K562 (cell line): ENCODE measurements around the gene CHMP4B. TPM values are rescaled to one million over a fixed set of nuclear protein-coding genes. Genes with fewer than 3 reads are reported as not detected.

Source experiments
- ATAC-seq: fragments of 200-7000 bp; cut with Tn5 transposase; 3 replicates; pipeline ENCODE4 v1.9.1; 2020; ENCODE audit warnings: moderate library complexity
- BruUV-seq: library from RNA; stranded (reverse); fragments of 400-500 nt; replicated peaks from 2 replicates; lab custom pipeline; 2021; lab: Mats Ljungman, UMichigan
- CTCF ChIA-PET: fragments of 300-600 bp; formaldehyde crosslinking; extraction: SDS; loops from one replicate; lab custom pipeline; 2021; ENCODE audit warnings: low intra/inter-chr PET ratio; lab: Yijun Ruan, JAX
- POLR2A ChIA-PET: fragments of 300-600, 350-650 bp; sonication (Branson Sonifier 250); formaldehyde crosslinking; extraction: SDS; loops from one replicate; lab custom pipeline; 2021; ENCODE audit warnings: antibody characterized with exemption, inconsistent platforms; lab: Yijun Ruan, JAX
- DNase-seq, 4 experiments: peaks; one replicate each; pipeline versions ENCODE4 v3.0.0 to v3.0.0-alpha.2; 2011 to 2018; ENCODE audit warnings: low spot score in 3 of 4, mixed read lengths in 3 of 4; ENCODE audit errors: extremely low read depth in 1 of 4
- FAIRE-seq: peaks from 2 replicates; lab custom pipeline; 2011; peaks lifted over from hg19 to GRCh38; lab: Jason Lieb, UNC
- H2AFZ ChIP-seq: 2 replicates; pipeline ENCODE4 v1.6.0; 2011; ENCODE audit warnings: low read depth, low read length, control low read depth, inconsistent platforms
- H3K27ac ChIP-seq: fragments of 200-600 bp; 3 replicates; pipeline ENCODE4 v1.8.0; 2011; ENCODE audit warnings: low read depth, mild to moderate bottlenecking, control low read depth, inconsistent platforms, low read length, moderate library complexity, mixed read lengths; ENCODE audit errors: extremely low read depth
- H3K27me3 ChIP-seq, 2 experiments: fragments of 300-600 bp in 1 of 2; 2 replicates in 1 of 2; 3 replicates in 1 of 2; pipeline versions ENCODE4 v1.6.0 to v1.8.0; 2011; ENCODE audit warnings: inconsistent platforms in 2 of 2, low read length in 2 of 2, mild to moderate bottlenecking in 1 of 2, mixed read lengths in 1 of 2, moderate library complexity in 1 of 2; ENCODE audit not compliant: control insufficient read depth in 2 of 2, insufficient read depth in 2 of 2
- H3K36me3 ChIP-seq: fragments of 300-600 bp; 3 replicates; pipeline ENCODE4 v1.8.0; 2011; ENCODE audit warnings: mild to moderate bottlenecking, low read length, inconsistent platforms; ENCODE audit not compliant: control insufficient read depth, insufficient read depth
- H3K4me1 ChIP-seq, 2 experiments: fragments of 200-600 bp in 1 of 2; replicated peaks in 1 of 2; 2 replicates in 1 of 2; 3 replicates in 1 of 2; pipeline versions ENCODE4 v1.5.1 to v1.8.0; 2011; ENCODE audit warnings: inconsistent platforms in 2 of 2, low read length in 2 of 2, mild to moderate bottlenecking in 1 of 2, mixed read lengths in 1 of 2, moderate library complexity in 1 of 2; ENCODE audit not compliant: control insufficient read depth in 2 of 2, insufficient read depth in 2 of 2
- H3K4me2 ChIP-seq: 2 replicates; pipeline ENCODE4 v1.6.1; 2011; ENCODE audit warnings: low read length, control low read depth, inconsistent platforms, mixed read lengths; ENCODE audit not compliant: insufficient read depth
- H3K4me3 ChIP-seq: fragments of 200-600 bp; sonication (generic), shearing (Covaris generic); 2 replicates; pipeline ENCODE4 v1.5.1; 2016; ENCODE audit warnings: control low read depth, inconsistent platforms
- H3K79me2 ChIP-seq: fragments of 200-600 bp; 3 replicates; pipeline ENCODE4 v1.8.0; 2011; ENCODE audit warnings: low read length, inconsistent platforms; ENCODE audit not compliant: control insufficient read depth, insufficient read depth
- H3K9ac ChIP-seq, 2 experiments: 2 replicates each; pipeline versions ENCODE4 v1.6.0 to v1.6.1; 2011; ENCODE audit warnings: low read depth in 2 of 2, low read length in 2 of 2, control low read depth in 1 of 2, inconsistent platforms in 1 of 2, mild to moderate bottlenecking in 1 of 2, mixed read lengths in 1 of 2; ENCODE audit not compliant: insufficient read depth in 1 of 2
- H3K9me1 ChIP-seq: one replicate; pipeline ENCODE4 v1.6.0; 2011; ENCODE audit warnings: inconsistent platforms, mild to moderate bottlenecking, low read length, moderate library complexity; ENCODE audit not compliant: control insufficient read depth, insufficient read depth
- H3K9me3 ChIP-seq: replicated peaks from 2 replicates; pipeline ENCODE4 v1.5.1; 2011; ENCODE audit warnings: low read depth, low read length, inconsistent platforms; ENCODE audit not compliant: control insufficient read depth, insufficient read depth
- H4K20me1 ChIP-seq: replicated peaks from 2 replicates; pipeline ENCODE4 v1.6.1; 2011; ENCODE audit warnings: low read length, inconsistent platforms, mixed read lengths; ENCODE audit not compliant: control insufficient read depth, insufficient read depth
- CXXC5 ChIP-seq: fragments of 250-450 bp; sonication (Bioruptor Pico); IDR thresholded peaks from 2 replicates; pipeline ENCODE4 v1.8.0; 2022; ENCODE audit warnings: inconsistent platforms, mild to moderate bottlenecking, moderate library complexity
- MGA ChIP-seq: fragments of 450-650 bp; IDR thresholded peaks from 2 replicates; pipeline ENCODE4 v1.6.1; 2016; ENCODE audit warnings: mild to moderate bottlenecking, moderate library complexity
- MXD1 ChIP-seq: fragments of 250-450 bp; sonication (Bioruptor Pico); IDR thresholded peaks from 2 replicates; pipeline ENCODE4 v1.8.0; 2021; ENCODE audit warnings: borderline replicate concordance, mild to moderate bottlenecking, moderate library complexity; ENCODE audit not compliant: poor library complexity, severe bottlenecking
- ZNF165 ChIP-seq: fragments of 250-450 bp; sonication (Bioruptor Pico); IDR thresholded peaks from 2 replicates; pipeline ENCODE4 v1.4.0; 2020; ENCODE audit warnings: borderline replicate concordance
- WGBS: fragments of 100-300 bp; shearing (Covaris generic); methylation state at CpG from one replicate; pipeline ENCODE4 v1.1.6; 2016; ENCODE audit warnings: low coverage, mixed read lengths; ENCODE audit not compliant: insufficient coverage; ENCODE audit errors: missing lambda C conversion rate; 5-methylcytosine and 5-hydroxymethylcytosine counted together
- in situ Hi-C: fragments of 300-500 bp; cut with MboI; formaldehyde crosslinking; loops from 4 replicates; pipeline ENCODE4 v1.15.0; 2018; ENCODE audit warnings: inconsistent platforms, mixed read lengths
- intact Hi-C: fragments of 100-400 bp; cut with micrococcal nuclease; formaldehyde crosslinking; loops from 2 replicates; pipeline ENCODE4 v1.14.2; 2022
- polyA plus RNA-seq, 8 experiments: library from polyadenylated mRNA; depleted of rRNA in 4 of 8; stranded (reverse) in 5 of 8; unstranded in 3 of 8; fragments of >200 nt; fragmentation: Nextera tagmentation in 2 of 8; fragmentation: Illumina TruSeq in 1 of 8; extraction: Ambion mirVana in 2 of 8; extraction: Trizol in 1 of 8; gene quantifications; 2 replicates each; pipeline versions ENCODE4 v1.2.1 to v1.2.3, GENCODE V29; 2011 to 2014; ENCODE audit warnings: inconsistent platforms in 1 of 8, missing spikeins in 1 of 8
- total RNA-seq, 7 experiments: library from RNA; depleted of rRNA in 6 of 7; stranded (reverse); fragments of >200 nt in 6 of 7; fragmentation: Illumina TruSeq in 2 of 7; extraction: Trizol in 2 of 7; gene quantifications; 2 replicates each; pipeline versions ENCODE4 v1.2.1 to v1.2.3, GENCODE V29; 2011 to 2021; ENCODE audit warnings: low replicate concordance in 1 of 7

The CHMP4B gene
- total and polyA plus RNA-seq, 9 of the 15 experiments (the other 6 are each of a cell fraction or from before 2014, with no cell fraction given) = 1.8 to 64.7 (median 31.8) TPM

GRCh38 chr20:33836277-33836676 is 25.1 kb downstream of the CHMP4B start:
- H3K27me3 ChIP-seq = no peaks in the 10 kb centered on the region
- no peaks in the 10 kb centered on the region for H3K9me3 ChIP-seq
- intact Hi-C loops (no loop called here), in situ Hi-C loops (no loop called here)
- peaks cover 14% of the 10 kb centered on the region; the same call in 1 of the 3 replicates for H3K36me3 ChIP-seq
- FAIRE-seq (no peak), DNase-seq (no peak), ATAC-seq (no peak)
- no TSS peak for BruUV-seq
- no peak overlapping the region for H3K4me3 ChIP-seq
- WGBS = 35% methylated on average over 2 of the region's 2 CpGs
- peaks cover 53% of the 10 kb centered on the region for H3K79me2 ChIP-seq
- peaks cover 3% of the 10 kb centered on the region for H3K9me1 ChIP-seq
- no peak overlapping the region for H3K27ac ChIP-seq
- no peak overlapping the region; a peak in 1 of 4 replicates for H3K9ac ChIP-seq
- H2AFZ ChIP-seq = no peak overlapping the region
- no peak for TF ChIP-seq MGA
- TF ChIP-seq ZNF165 (CRISPR knock-in tag) = no peak
- no peak for TF ChIP-seq CXXC5 (CRISPR knock-in tag)
- no peak for TF ChIP-seq MXD1 (CRISPR knock-in tag)
- H4K20me1 ChIP-seq = peaks cover 16% of the 10 kb centered on the region
- H3K4me1 ChIP-seq = peaks cover 5 to 24% of the 10 kb centered on the region in 2 experiments; a peak in 4 of 5 replicates
- CTCF ChIA-PET = no interaction called here
- H3K4me2 ChIP-seq = no peak overlapping the region
- POLR2A ChIA-PET = interaction anchor here (0.6 to 1.7 kb wide), 5 partner anchors 12 to 366 kb away, joined by 3 to 5 read pairs (median 4); no protein-coding TSS in a partner anchor
